ENCODE data around the gene MAPK9. TPM values are rescaled to one million over a fixed set of nuclear protein-coding genes. Genes with fewer than 3 reads are reported as not detected.
A peak's percentile ranks its signal among the peaks of the same experiment; 100 is the strongest.

The MAPK9 gene
- total RNA-seq, 2 donors from 2014 or later = 27.9 to 34.9 TPM

GRCh38 chr5:180329138-180329435 lies 37.2 kb upstream of the MAPK9 start:
- intact Hi-C loops (cut with DNase I) = no loop called here
- peak; percentile 59 for DNase-seq (ENCODE audit: low spot score)

- intact Hi-C loops (cut with DNase I) = no loop called here
- DNase-seq (ENCODE audit: low spot score) = peak; percentile 95
These were observed 36.6 kb upstream of the MAPK9 start for GRCh38 chr5:180328296-180329137.

GRCh38 chr5:180326989-180327565 lies 35.2 kb upstream of the MAPK9 start:
- DNase-seq (ENCODE audit: low spot score) = peak; percentile 73
- intact Hi-C loops (cut with DNase I) = no loop called here

GRCh38 chr5:180324601-180324950 lies 32.7 kb upstream of the MAPK9 start:
- intact Hi-C loops (cut with DNase I) = no loop called here
- DNase-seq (ENCODE audit: low spot score) = no peak

- DNase-seq (ENCODE audit: low spot score) = peak; percentile 62
- intact Hi-C loops (cut with DNase I) = no loop called here
These were observed 32.2 kb upstream of the MAPK9 start for GRCh38 chr5:180323941-180324600.

GRCh38 chr5:180323160-180323559 lies 31.3 kb upstream of the MAPK9 start:
- no peak for DNase-seq (ENCODE audit: low spot score)
- intact Hi-C loops (cut with DNase I) = no loop called here

GRCh38 chr5:180318456-180319089 lies 26.7 kb upstream of the MAPK9 start:
- DNase-seq (ENCODE audit: low spot score) = peak; percentile 72
- intact Hi-C loops (cut with DNase I) = no loop called here

GRCh38 chr5:180316586-180316985 lies 24.7 kb upstream of the MAPK9 start:
- intact Hi-C loops (cut with DNase I) = no loop called here
- peak; percentile 79 for DNase-seq (ENCODE audit: low spot score)

GRCh38 chr5:180315762-180316212 lies 23.9 kb upstream of the MAPK9 start:
- intact Hi-C loops (cut with DNase I) = no loop called here
- peak; percentile 89 for DNase-seq (ENCODE audit: low spot score)

- peak; percentile 79 for DNase-seq (ENCODE audit: low spot score)
- intact Hi-C loops (cut with DNase I) = no loop called here
These were observed 22.0 kb upstream of the MAPK9 start for GRCh38 chr5:180313677-180314505.

- intact Hi-C loops (cut with DNase I) = no loop called here
- DNase-seq (ENCODE audit: low spot score) = no peak
These were observed 19.3 kb upstream of the MAPK9 start for GRCh38 chr5:180311216-180311615.

GRCh38 chr5:180306796-180307195 lies 14.9 kb upstream of the MAPK9 start:
- intact Hi-C loops (cut with DNase I) = no loop called here
- no peak for DNase-seq (ENCODE audit: low spot score)

GRCh38 chr5:180305481-180305880 lies 13.6 kb upstream of the MAPK9 start:
- DNase-seq (ENCODE audit: low spot score) = no peak
- intact Hi-C loops (cut with DNase I) = no loop called here

- DNase-seq (ENCODE audit: low spot score) = no peak
- intact Hi-C loops (cut with DNase I) = no loop called here
These were observed 12.8 kb upstream of the MAPK9 start for GRCh38 chr5:180304431-180305375.

GRCh38 chr5:180304016-180304292 lies 12.1 kb upstream of the MAPK9 start:
- DNase-seq (ENCODE audit: low spot score) = no peak
- intact Hi-C loops (cut with DNase I) = no loop called here

- DNase-seq (ENCODE audit: low spot score) = no peak
- intact Hi-C loops (cut with DNase I) = no loop called here
These were observed 11.5 kb upstream of the MAPK9 start for GRCh38 chr5:180303226-180304015.

GRCh38 chr5:180302256-180302655 lies 10.4 kb upstream of the MAPK9 start:
- intact Hi-C loops (cut with DNase I) = no loop called here
- DNase-seq (ENCODE audit: low spot score) = no peak

- intact Hi-C loops (cut with DNase I) = no loop called here
These were observed 9.4 kb upstream of the MAPK9 start for GRCh38 chr5:180301253-180301652.

More at GRCh38 chr5:180301253-180301652, 9.4 kb upstream of the MAPK9 start:
- DNase-seq (ENCODE audit: low spot score) = no peak
